GM21447 (cell line): ENCODE measurements around the gene VAV2.
A peak's percentile ranks its signal among the peaks of the same experiment; 100 is the strongest.
"Not testable (repeated sequence)": the region's sequence is repeated elsewhere in the genome, so short reads cannot be mapped to it uniquely, and the experiment has no call there.

Experiments used
- ATAC-seq: cut with Tn5 transposase; IDR thresholded peaks from one replicate; pipeline ENCODE4 v1.9.1; 2021; ENCODE audit not compliant: unreplicated experiment

The VAV2 gene

GRCh38 chr9:133971981-133972941 lies 19.9 kb downstream of the VAV2 start:
- ATAC-seq = no peak

- no peak for ATAC-seq
These were observed 20.8 kb downstream of the VAV2 start for GRCh38 chr9:133971121-133971951.

GRCh38 chr9:133970581-133971058 lies 21.5 kb downstream of the VAV2 start:
- no peak for ATAC-seq

GRCh38 chr9:133969681-133970580 lies 22.2 kb downstream of the VAV2 start:
- ATAC-seq = no peak

GRCh38 chr9:133968966-133969617 lies 23.0 kb downstream of the VAV2 start:
- no peak for ATAC-seq

- ATAC-seq = no peak
These were observed 23.7 kb downstream of the VAV2 start for GRCh38 chr9:133968428-133968827.

- ATAC-seq = no peak
These were observed 24.9 kb downstream of the VAV2 start for GRCh38 chr9:133967024-133967741.

- ATAC-seq = no peak
These were observed 27.7 kb downstream of the VAV2 start for GRCh38 chr9:133964463-133964862.

GRCh38 chr9:133963166-133963565 lies 29.0 kb downstream of the VAV2 start:
- ATAC-seq = no peak

- no peak for ATAC-seq
These were observed 29.8 kb downstream of the VAV2 start for GRCh38 chr9:133962341-133962740.

GRCh38 chr9:133961226-133962165 lies 30.6 kb downstream of the VAV2 start:
- ATAC-seq = no peak

GRCh38 chr9:133960568-133961129 lies 31.5 kb downstream of the VAV2 start:
- ATAC-seq = no peak

GRCh38 chr9:133959966-133960567 lies 32.1 kb downstream of the VAV2 start:
- ATAC-seq = no peak

GRCh38 chr9:133959171-133959570 lies 33.0 kb downstream of the VAV2 start:
- peak; percentile 0 for ATAC-seq

- ATAC-seq = peak; percentile 43
These were observed 33.4 kb downstream of the VAV2 start for GRCh38 chr9:133958756-133959155.

GRCh38 chr9:133957772-133958171 lies 34.4 kb downstream of the VAV2 start:
- not testable (repeated sequence) for ATAC-seq

GRCh38 chr9:133957328-133957727 lies 34.8 kb downstream of the VAV2 start:
- ATAC-seq = no peak
